PC-3 (cell line): Measurements from ENCODE around the gene ZNF324.
"Not testable (repeated sequence)": the region's sequence is repeated elsewhere in the genome, so short reads cannot be mapped to it uniquely, and the experiment has no call there.

ENCODE experiments used
- CTCF ChIP-seq: fragments of 300-600 bp; sonication (generic); conservative IDR thresholded peaks from 2 replicates; pipeline ENCODE4 v1.5.1; 2017; ENCODE audit warnings: antibody characterized with exemption, low read depth, mild to moderate bottlenecking, low read length
- EZH2phosphoT487 ChIP-seq: fragments of 300-600 bp; sonication (generic); IDR thresholded peaks from 2 replicates; pipeline ENCODE4 v1.6.1; 2018; ENCODE audit warnings: mild to moderate bottlenecking, antibody characterized with exemption, low read length, borderline replicate concordance

DNA sequence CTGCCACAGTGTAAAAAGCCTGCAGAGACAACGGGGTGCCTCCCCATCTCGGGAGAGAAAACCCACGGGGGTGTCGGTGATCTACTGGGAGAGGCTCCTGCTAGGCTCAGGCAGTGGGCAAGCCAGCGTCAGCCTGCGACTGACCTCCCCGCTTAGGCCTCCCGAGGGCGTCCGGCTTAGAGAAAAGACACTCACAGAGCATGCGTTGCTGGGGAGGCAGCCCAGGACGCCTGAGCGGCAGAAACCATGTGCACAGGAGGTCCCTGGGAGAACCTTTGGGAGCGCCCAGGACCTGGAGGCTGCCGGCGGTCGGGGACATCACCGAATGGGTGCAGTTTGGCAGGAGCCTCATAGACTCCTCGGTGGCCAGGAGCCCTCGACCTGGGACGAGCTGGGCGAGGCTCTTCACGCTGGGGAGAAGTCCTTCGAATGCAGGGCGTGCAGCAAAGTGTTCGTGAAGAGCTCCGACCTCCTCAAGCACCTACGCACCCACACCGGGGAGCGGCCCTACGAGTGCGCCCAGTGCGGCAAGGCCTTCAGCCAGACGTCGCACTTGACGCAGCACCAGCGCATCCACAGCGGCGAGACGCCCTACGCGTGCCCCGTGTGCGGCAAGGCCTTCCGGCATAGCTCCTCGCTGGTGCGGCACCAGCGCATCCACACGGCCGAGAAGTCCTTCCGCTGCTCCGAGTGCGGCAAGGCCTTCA lies 4.1 kb downstream of the ZNF324 start:
- TF ChIP-seq EZH2phosphoT487, CTCF: not testable (repeated sequence)
